ENCODE data around the gene KATNBL1.

KATNBL1 gene

GRCh38 chr15:34099914-34100313 is 110.0 kb downstream of the KATNBL1 start:
- no peak overlapping the region for H3K27ac ChIP-seq
- no peak for TF ChIP-seq CTCF (conservative IDR thresholded peaks at IDR 0.05)
